Stomach (tissue), 4 donors: ENCODE data around the gene RSRC2.

Experiments used
- EP300 ChIP-seq: sonication (generic); formaldehyde crosslinking; IDR thresholded peaks from one replicate; pipeline ENCODE4 v1.6.1; 2017; ENCODE audit warnings: antibody characterized with exemption
- POLR2A ChIP-seq, 4 donors: fragments of 450-650 bp; IDR thresholded peaks; one replicate each; pipeline ENCODE4 v1.6.1; 2016; ENCODE audit warnings: antibody characterized with exemption in 4 of 4, control low read depth in 2 of 4, mild to moderate bottlenecking in 1 of 4, moderate library complexity in 1 of 4
- TF ChIP-seq, protein P1 (sequence below), 7 experiments: fragments of 450-650 bp in 4 of 7; fragments of 200-600 bp in 3 of 7; sonication (generic) in 3 of 7; IDR thresholded peaks; one replicate each; pipeline ENCODE4 v1.5.1; 2016 to 2019; ENCODE audit warnings: antibody characterized with exemption in 7 of 7, control low read depth in 2 of 7, mild to moderate bottlenecking in 1 of 7

DNA sequence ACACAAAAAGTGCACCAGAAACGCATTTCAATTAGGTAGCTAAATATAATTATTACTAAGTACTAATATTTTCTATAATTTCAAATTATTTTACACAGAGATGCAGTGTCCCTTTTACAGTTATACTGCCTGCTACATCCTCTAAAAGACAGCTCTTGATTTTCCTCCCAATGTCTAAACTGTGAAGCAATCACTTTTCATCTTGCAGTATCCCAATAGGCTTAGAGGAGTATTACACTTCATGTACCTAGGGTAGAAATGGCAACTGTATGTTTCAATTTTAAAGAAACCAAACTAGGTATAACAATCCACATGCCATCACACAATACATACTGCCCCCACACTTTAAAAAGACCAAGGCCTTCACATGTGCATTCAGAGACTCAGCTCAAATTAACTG, 7.3 kb downstream of the RSRC2 start:
- TF ChIP-seq, protein P1, sequence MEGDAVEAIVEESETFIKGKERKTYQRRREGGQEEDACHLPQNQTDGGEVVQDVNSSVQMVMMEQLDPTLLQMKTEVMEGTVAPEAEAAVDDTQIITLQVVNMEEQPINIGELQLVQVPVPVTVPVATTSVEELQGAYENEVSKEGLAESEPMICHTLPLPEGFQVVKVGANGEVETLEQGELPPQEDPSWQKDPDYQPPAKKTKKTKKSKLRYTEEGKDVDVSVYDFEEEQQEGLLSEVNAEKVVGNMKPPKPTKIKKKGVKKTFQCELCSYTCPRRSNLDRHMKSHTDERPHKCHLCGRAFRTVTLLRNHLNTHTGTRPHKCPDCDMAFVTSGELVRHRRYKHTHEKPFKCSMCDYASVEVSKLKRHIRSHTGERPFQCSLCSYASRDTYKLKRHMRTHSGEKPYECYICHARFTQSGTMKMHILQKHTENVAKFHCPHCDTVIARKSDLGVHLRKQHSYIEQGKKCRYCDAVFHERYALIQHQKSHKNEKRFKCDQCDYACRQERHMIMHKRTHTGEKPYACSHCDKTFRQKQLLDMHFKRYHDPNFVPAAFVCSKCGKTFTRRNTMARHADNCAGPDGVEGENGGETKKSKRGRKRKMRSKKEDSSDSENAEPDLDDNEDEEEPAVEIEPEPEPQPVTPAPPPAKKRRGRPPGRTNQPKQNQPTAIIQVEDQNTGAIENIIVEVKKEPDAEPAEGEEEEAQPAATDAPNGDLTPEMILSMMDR (IDR thresholded peaks at IDR 0.05) = no peak
- no peak for TF ChIP-seq POLR2A (IDR thresholded peaks at IDR 0.05)
- TF ChIP-seq EP300 = no peak
